HEK293T (cell line): ENCODE results near the gene PTPRM.

Experiments used
- ARNT ChIP-seq: fragments of 450-650 bp; IDR thresholded peaks from 2 replicates; pipeline ENCODE4 v1.6.1; 2017; ENCODE audit warnings: mild to moderate bottlenecking
- BHLHE40 ChIP-seq: fragments of 450-650 bp; IDR thresholded peaks from 2 replicates; pipeline ENCODE4 v1.6.1; 2016; ENCODE audit warnings: mild to moderate bottlenecking, moderate library complexity, borderline replicate concordance
- ELF4 ChIP-seq: fragments of 450-650 bp; IDR thresholded peaks from 2 replicates; pipeline ENCODE4 v1.6.1; 2017; ENCODE audit warnings: antibody characterized with exemption
- FOXA1 ChIP-seq: fragments of 450-650 bp; IDR thresholded peaks from 2 replicates; pipeline ENCODE4 v1.6.1; 2016; ENCODE audit warnings: mild to moderate bottlenecking
- FOXM1 ChIP-seq: fragments of 450-650 bp; IDR thresholded peaks from 2 replicates; pipeline ENCODE4 v1.6.1; 2017; ENCODE audit warnings: mild to moderate bottlenecking, borderline replicate concordance
- HDGF ChIP-seq: fragments of 450-650 bp; IDR thresholded peaks from 2 replicates; pipeline ENCODE4 v1.6.1; 2017; ENCODE audit warnings: antibody characterized with exemption, borderline replicate concordance
- L3MBTL2 ChIP-seq: fragments of 450-650 bp; conservative IDR thresholded peaks from 2 replicates; pipeline ENCODE4 v1.6.1; 2016; ENCODE audit warnings: mild to moderate bottlenecking
- LEF1 ChIP-seq: fragments of 450-650 bp; IDR thresholded peaks from 2 replicates; pipeline ENCODE4 v1.6.1; 2017; ENCODE audit warnings: mild to moderate bottlenecking, borderline replicate concordance
- NFRKB ChIP-seq: fragments of 450-650 bp; IDR thresholded peaks from 2 replicates; pipeline ENCODE4 v1.6.1; 2016; ENCODE audit warnings: mild to moderate bottlenecking, moderate library complexity
- SP1 ChIP-seq: fragments of 450-650 bp; IDR thresholded peaks from 2 replicates; pipeline ENCODE4 v1.6.1; 2017
- SUZ12 ChIP-seq: fragments of 450-650 bp; IDR thresholded peaks from 2 replicates; pipeline ENCODE4 v1.6.1; 2016; ENCODE audit warnings: mild to moderate bottlenecking
- ZNF384 ChIP-seq: fragments of 450-650 bp; IDR thresholded peaks from 2 replicates; pipeline ENCODE4 v1.6.1; 2016
- TF ChIP-seq, protein P1 (sequence below): fragments of 450-650 bp; IDR thresholded peaks from 2 replicates; pipeline ENCODE4 v1.6.1; 2016

DNA sequence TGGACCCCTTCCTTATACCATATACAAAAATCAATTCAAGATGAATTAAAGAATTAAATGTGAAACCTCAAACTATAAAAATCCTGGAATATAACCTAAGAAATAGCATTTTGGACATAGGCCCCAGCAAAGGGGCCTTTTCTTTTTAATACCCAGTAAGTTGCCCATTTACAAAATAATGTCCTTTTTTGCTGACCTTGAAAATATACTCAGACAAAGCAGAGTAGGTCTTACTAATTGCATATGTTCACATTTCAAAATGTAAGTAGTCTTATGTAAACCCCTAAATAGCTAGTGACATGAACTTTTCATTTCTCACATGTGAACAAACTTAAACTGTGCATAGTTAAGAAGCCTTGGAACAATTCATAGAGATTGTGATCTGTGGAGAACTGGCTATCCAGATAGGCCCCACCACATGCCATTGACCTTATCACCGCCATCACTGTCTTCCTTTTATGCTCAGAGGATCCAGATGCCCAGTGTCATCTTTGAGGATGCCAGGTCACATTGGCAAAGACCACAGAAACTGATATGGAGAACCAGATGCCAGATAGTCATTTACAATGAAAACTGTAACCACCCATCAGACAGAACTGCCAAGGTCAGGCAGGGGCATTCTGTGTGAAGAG lies 759.8 kb downstream of the PTPRM start:
- TF ChIP-seq FOXA1: no peak
- no peak for TF ChIP-seq LEF1
- TF ChIP-seq FOXM1: no peak
- no peak for TF ChIP-seq NFRKB
- TF ChIP-seq BHLHE40: no peak
- TF ChIP-seq SP1: no peak
- TF ChIP-seq L3MBTL2: no peak
- TF ChIP-seq ELF4: no peak
- TF ChIP-seq, protein P1, sequence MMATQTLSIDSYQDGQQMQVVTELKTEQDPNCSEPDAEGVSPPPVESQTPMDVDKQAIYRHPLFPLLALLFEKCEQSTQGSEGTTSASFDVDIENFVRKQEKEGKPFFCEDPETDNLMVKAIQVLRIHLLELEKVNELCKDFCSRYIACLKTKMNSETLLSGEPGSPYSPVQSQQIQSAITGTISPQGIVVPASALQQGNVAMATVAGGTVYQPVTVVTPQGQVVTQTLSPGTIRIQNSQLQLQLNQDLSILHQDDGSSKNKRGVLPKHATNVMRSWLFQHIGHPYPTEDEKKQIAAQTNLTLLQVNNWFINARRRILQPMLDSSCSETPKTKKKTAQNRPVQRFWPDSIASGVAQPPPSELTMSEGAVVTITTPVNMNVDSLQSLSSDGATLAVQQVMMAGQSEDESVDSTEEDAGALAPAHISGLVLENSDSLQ: no peak
- TF ChIP-seq ZNF384: no peak
- no peak for TF ChIP-seq SUZ12
- TF ChIP-seq HDGF: no peak
- TF ChIP-seq ARNT: no peak
